A673 (cell line): ENCODE measurements around the gene GOLGA6L25. TPM values are rescaled to one million over a fixed set of nuclear protein-coding genes. Genes with fewer than 3 reads are reported as not detected.

Experiments
- total RNA-seq: library from RNA; stranded (reverse); gene quantifications from 2 replicates; pipeline ENCODE4 v1.2.3, GENCODE V29; 2021

Gene GOLGA6L25
- total RNA-seq, 1 experiment from 2014 or later: not detected

Other genes with a start within 250 kb of the GOLGA6L25 start
- 82.2 and 86.1 TPM in 2 replicates for gene HERC2, start 231.4 kb upstream of the GOLGA6L25 start, total RNA-seq
- gene GOLGA6L24, start 195.5 kb upstream of the GOLGA6L25 start, total RNA-seq: not detected in 2 replicates
- gene GOLGA8F, start 174.9 kb upstream of the GOLGA6L25 start, total RNA-seq: not detected in 2 replicates
- not detected in 2 replicates for gene GOLGA8G, start 20.6 kb upstream of the GOLGA6L25 start, total RNA-seq
- gene GOLGA8M, start 158.9 kb downstream of the GOLGA6L25 start, total RNA-seq: not detected in 2 replicates